ENCODE measurements around the gene ALKBH2.
A peak's percentile ranks its signal among the peaks of the same experiment; 100 is the strongest.

ALKBH2 gene

DNA sequence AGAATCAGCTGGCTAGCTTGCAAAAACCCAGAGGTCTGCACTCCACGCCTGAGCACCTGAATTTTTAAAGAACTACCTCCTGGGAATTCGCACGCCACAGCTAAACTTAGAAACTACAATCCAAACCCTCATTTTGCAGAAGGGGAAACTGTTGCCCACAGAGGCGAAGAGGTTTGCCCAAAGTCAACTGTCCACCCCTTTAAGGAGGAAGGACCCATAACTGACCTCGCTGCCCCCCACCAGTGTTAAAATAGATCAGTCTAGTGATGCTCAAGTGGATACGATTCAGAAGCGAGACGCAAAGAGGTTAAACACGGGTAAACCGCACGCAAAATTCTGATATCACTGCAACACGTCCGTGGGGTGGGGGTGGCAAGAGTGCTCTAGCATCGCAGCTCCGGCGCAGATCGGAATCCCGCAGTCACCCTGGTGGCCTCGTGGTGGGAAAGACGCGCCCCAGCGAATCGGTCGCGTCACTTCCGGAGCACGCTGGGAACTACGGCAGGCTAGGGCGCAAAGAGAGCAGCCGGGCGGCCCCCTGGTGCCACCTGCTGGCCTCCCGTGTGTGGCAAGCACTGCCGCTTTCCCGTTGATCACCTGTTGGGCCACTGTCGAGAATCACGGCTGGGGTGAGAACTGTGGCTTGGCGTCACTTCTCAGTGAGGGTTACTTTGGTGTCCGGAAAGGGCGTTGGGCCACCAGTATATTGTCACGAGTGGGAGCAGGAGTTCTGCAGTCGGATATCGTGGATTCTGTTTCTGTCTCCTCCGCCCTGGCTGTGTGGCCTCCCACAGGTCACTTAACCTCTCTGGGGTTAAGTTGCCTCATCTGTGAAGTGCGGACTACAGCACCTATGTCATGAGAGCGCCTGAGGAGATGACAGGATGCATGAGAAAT is at the start of gene ALKBH2:
Gene ALKBH2 (minus strand): TSS at position 451 of the 897 bp plus-strand sequence. CDS start 686 bp downstream, outside the sequence.
- peak; percentile 88 for DNase-seq (ENCODE audit: low read depth)

DNA sequence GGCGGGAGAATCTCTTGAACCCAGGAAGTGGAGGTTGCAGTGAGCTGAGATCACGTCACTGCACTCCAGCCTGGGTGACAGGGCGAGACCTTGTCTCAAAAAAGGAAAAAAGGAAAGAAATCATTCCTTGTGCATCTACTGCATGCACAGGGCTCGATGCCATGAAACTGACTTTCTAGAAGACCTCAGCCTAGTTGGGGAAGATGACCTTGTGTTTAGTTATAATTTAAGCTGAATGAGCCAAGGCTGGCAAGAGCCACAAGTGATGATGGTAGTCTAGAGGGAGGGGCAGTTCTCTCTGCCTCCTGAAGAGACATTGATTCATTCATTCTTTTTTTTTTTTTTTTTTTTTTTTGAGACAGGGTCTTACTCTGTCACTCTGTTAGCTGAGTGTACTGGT is 47.3 kb upstream of the ALKBH2 start:
- no peak for DNase-seq (ENCODE audit: low read depth)

DNA sequence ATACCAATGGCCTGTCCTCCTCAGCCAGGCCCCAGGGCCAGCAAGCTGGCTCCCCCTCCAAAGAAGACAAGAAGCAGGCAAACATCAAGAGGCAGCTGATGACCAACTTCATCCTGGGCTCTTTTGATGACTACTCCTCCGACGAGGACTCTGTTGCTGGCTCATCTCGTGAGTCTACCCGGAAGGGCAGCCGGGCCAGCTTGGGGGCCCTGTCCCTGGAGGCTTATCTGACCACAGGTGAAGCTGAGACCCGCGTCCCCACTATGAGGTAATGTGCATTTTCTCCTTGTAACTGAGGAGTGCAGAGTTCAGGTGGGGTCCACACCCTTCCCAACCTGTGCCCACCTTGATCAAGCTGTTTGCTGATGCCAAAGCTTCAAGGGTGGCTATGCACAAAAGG is 46.5 kb upstream of the ALKBH2 start:
- DNase-seq (ENCODE audit: low read depth) = no peak

DNA sequence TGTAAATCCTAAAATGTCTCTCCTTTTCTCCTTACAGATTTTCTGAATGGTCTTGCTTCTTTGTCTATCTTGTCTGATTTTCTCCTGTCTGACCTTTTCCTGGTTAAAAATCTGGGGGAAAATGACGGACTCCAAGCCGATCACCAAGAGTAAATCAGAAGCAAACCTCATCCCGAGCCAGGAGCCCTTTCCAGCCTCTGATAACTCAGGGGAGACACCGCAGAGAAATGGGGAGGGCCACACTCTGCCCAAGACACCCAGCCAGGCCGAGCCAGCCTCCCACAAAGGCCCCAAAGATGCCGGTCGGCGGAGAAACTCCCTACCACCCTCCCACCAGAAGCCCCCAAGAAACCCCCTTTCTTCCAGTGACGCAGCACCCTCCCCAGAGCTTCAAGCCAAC is 46.1 kb upstream of the ALKBH2 start:
- no peak for DNase-seq (ENCODE audit: low read depth)

DNA sequence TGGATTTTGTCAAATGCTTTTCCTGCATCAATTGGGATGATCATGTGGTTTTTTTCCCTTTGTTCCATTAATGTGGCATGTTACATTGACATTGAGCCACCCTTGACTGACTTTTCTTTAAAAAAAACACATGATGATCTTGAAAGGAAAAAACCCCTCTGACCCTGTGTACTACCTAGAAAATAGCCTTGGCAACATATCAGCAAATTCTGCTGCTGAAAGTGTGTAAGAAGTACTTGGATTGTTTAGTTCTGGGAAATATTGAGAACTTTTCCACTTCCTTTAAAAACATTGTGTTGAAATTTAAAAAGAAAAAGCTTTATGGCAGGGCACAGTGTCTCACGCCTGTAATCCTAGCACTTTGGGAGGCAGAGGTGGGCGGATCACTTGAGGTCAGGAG is 43.8 kb upstream of the ALKBH2 start:
- no peak for DNase-seq (ENCODE audit: low read depth)

DNA sequence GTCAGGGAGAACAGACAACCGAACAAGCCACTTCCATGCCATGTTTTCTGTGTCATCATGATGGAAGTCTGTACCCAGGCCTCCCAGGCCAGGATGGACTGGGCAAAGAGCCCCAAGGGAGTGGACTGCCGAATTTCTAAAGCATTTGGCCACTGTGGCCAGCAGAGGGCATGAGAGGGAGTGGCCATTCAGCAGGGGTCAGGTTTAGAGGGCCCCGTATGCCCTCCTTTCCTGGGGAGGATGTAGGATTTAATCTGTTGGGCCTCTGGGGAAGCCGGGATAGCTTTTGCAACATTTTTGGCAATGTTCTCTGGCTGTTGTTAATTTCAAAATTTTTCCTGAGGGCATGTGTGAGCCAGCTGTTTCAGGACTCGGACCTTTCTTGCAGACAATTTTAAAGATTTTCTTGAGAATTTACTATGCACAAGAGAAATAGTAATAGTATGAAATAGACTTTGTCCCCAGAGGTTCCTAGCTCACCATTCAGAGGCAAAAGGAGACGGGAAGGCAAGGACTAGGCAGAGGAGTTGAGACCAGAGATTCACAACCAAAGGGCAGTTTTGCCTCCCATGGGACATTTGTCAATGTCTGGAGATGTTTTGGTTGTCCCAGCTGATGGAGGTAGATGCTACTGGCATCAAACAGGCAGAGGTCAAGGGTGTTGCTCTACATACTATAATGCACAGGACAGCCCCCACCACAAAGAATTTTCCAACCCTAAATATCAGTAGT is 41.1 kb upstream of the ALKBH2 start:
- no peak for DNase-seq (ENCODE audit: low read depth)

DNA sequence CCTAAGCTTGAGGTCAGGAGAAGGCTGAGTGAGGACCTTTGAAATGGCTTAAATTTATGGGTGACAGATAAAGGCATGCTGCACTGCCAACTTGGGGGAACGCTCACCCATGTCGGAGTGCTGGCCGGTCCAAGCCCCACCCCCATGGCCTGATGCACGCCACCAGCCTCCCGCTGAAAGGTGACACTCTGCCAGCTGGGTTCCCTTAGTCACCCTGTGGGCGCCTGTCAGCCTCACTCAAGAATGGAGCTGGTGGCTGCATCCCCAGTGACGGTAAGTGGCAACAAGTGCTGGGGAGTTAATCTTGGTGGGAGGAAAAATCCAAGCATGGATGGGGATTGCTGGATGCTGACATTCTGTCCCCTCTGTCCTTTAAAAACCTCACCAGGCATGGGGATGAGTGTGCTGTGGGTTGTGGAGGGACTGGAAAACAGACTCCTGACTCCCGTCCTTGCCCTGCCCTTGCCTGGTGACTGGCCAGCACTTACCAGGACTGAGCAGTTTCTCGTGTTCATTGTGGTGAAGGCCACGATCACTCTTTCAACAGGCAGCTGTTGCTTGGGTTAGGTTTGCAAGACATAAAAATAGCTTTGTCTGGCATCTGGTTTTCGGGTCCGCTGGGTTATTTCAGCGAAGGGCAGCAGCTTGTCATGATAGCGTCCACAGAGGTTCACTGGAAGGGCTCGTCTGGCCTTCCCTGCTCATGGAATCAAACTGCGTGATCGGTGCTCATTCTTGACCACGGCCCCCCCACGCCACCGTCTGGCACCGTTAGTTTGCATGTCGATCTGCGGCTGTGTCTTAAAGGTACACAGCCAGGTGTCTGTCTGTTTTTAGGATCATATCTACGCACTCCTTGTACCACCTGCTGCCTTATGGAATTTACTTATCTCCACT is 38.1 kb upstream of the ALKBH2 start:
- no peak for DNase-seq (ENCODE audit: low read depth)

DNA sequence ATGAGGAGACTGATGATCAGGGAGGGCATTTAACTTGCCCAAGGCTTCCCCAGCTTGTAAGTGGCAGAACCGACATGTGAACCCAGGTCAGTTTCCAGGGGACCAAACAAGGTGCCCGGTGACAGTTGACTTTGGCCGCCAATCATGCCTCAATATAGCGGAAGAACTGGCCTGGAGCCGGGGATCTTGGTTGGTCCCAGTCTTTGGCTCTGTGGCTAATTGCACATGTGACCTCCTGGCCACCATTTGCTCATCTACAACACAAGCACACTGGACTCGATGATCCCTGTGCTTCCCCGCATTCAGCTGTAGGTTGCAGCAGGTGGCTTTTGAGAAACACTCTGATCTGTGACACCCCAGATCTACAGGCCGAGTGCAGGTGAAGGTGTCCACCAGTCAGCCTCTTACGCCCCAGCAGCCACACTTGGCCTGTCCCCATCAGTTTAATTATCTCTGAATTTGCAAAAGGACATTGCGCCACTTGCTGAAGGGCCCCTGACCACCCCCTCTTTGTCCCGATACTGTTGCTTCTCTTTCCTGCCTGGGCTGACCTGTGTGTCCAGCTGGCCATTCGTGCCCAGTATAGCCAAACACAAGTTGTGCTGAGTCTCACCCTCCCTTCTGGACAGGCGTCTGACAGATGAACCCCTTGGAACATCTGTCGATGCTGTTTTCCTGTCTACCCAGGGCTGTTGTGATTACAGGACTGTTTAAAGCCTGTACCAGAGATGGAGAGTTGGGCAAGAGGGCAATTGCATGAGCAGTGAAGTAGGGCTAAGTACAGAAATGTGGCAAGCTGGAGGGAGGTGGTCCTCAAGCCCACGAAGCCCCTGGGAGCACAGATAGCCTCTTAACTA is 37.3 kb upstream of the ALKBH2 start:
- no peak for DNase-seq (ENCODE audit: low read depth)

DNA sequence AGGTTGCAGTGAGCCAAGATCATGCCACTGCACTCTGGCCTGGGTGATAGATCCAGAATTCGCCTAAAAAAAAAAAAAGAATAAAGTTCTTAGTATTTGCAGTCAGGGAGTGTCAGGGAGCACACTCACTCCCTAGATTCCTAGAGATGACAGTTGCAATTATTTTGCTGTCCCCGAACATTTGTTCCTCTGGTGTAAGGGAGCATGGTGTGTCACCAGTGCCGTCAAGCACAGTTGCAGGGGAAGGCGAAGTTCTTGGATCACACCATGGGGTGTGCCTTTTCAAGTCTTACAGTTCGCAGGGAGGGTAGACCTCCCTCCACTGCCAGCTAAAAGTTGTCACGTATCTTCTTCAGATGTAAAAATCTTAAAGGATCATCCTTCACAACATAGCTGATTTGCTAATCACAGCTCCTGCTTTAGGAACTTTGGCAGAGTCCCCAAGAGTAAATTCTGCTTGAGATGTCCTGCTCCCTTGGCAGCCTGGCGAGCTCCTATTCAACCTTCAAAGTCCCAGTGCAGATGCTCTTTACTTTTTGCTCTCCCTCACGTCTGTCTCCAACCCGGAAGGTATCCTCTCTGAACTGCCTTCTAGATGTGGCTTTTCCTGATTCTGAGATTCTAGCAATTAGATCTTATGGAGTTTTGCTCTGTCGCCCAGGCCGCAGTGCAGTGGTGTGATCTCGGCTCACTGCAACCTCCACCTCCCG is 34.4 kb upstream of the ALKBH2 start:
- DNase-seq (ENCODE audit: low read depth) = no peak

DNA sequence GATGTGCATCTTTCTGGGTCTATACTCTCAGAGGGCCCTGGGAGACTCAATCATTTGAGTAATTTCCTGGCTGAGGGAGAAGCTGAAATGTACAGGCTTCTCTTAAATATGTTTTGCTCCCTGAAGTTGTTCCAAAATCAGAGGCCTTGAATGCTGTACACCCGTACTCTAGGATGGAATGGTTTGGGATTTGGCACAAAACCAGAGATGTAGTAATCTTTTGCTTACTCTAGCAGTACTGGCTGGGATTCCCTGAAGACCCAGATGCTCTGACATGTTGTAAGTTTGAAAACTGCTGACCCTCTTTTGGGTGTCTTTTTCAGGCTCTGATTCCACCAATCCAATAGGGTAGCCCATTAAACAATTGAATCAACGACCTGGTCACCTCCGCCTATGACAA is 33.5 kb upstream of the ALKBH2 start:
- DNase-seq (ENCODE audit: low read depth) = no peak

DNA sequence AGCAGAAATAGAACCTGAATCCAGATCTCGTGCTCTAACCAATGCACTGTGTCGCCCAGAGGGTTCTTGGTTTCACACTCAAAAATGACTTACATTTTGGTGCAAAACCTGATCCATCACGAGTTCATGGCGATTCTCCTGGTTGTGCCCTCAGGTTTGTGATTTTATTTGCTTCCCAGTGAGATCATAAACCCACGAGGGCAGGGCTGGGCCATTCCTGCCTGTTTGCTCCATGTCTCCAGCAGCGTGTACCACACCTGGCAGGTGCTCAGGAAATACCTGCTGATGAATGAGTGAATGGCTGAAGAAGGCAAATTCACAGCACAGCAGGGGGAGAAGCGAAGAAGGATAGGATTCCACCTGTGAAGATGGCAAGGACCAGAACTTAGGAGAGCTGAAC is 32.5 kb upstream of the ALKBH2 start:
- DNase-seq (ENCODE audit: low read depth) = no peak

DNA sequence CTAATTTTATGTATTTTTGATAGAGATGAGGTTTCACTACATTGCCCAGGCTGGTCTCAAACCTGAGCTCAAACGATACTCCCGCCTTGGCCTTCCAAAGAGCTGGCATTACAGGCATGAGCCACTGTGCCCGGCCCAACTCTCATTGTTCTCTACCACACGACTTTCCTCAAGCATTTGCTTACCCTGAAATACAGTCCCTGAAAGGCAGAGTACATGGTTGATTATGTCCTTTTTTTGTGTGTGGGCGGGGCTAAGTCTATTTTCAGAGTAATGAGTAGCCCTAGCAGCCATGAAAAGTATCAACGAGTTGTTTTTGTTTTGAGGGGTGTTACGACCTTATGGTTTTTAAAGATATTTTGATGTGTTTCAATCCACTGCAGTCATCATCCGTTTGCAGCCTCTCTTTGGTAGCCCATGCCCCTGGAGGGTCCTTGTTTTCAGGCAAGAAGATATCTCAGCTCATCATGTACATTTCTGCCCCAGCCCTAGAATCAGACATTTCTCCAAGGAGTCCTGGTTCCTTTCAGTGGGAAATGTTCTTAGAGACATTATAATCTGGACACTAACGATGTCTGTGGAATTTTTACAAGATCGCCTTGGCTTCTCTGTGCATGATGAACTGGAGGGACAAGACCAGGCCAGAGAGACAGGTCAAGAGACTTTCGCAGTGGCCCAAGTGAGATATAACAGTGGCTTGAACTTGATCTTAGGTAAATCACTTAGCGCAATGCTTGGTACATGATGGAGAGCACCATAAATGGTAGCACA is 31.8 kb upstream of the ALKBH2 start:
- no peak for DNase-seq (ENCODE audit: low read depth)

DNA sequence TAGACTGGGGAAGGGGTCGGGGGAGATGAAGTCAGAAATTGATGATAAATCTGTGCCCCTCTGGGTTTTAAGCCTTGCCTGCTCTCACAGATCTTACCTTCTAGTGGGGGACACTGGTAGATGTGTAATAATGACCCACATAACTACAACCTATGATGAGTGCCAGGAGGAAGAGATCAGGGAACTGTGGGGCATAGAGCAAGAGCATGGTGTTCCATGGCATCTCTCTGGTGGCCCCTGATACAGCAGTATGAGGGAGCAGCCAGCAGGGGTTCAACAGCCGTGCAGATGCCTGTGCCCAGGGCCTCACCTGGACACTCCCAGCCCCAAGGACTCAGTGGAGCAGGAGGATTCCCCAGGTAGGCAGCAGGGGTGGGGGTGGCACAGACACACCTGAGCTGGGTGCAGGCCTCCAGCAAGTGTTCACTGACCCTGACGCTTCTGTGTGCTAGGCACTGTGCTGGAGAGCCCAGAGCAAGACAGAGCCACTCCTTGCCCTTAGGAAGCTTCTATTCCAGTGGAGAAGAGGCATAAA is 28.1 kb upstream of the ALKBH2 start:
- no peak for DNase-seq (ENCODE audit: low read depth)

DNA sequence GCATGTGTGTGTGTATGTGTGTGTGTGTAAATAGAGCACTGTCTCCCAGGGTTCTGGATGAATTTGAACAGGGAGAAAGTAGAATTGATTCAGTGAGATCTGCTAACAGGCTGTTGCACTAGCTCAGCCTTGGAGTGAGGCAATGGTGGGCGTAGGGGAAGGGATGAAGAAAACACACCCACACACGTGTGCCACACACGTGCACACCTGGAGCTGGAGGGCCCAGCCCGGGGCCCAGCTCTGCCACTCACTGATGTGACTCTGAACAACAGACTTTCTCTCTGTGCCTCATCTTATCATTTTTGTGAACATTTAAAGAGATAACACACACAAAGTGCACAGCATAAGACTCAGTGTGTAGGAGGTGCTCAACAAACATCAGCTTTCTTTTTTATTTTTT is 27.3 kb upstream of the ALKBH2 start:
- no peak for DNase-seq (ENCODE audit: low read depth)

DNA sequence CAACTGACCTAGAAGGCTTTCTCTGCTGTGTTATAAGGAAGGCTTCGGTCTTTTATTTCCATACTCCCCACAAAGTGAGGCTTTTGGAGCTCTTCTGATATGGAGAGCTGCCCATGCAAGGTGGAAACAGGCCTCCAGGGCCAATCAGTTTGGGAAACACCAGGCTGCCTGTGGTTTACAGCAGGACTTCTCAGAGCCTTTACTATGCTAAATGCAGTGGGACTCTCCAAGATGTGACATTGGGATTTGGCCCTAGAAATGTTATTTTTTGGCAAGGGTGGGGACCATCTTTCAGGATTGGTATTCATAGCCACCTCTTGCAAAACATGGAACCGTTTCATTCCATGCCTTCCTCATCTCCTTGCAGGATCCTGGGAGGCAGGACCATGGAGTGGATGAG is 26.8 kb upstream of the ALKBH2 start:
- no peak for DNase-seq (ENCODE audit: low read depth)

DNA sequence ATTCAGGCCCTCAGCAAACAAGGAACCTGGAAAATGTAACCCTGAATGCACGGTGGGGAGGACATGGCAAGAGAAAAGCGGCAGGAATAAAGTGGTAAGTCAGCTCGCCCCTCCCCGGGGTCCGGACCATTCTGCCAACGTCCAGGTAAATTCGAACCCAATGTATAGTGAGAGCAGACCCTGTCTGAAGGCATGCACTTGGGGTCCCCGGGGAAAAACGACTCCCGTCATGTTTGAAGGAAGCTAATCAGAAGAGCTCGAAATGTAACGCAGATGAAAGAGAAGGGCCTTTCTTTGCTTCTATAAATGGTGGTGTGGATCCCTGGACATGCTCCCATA is 23.3 kb upstream of the ALKBH2 start:
- no peak for DNase-seq (ENCODE audit: low read depth)

DNA sequence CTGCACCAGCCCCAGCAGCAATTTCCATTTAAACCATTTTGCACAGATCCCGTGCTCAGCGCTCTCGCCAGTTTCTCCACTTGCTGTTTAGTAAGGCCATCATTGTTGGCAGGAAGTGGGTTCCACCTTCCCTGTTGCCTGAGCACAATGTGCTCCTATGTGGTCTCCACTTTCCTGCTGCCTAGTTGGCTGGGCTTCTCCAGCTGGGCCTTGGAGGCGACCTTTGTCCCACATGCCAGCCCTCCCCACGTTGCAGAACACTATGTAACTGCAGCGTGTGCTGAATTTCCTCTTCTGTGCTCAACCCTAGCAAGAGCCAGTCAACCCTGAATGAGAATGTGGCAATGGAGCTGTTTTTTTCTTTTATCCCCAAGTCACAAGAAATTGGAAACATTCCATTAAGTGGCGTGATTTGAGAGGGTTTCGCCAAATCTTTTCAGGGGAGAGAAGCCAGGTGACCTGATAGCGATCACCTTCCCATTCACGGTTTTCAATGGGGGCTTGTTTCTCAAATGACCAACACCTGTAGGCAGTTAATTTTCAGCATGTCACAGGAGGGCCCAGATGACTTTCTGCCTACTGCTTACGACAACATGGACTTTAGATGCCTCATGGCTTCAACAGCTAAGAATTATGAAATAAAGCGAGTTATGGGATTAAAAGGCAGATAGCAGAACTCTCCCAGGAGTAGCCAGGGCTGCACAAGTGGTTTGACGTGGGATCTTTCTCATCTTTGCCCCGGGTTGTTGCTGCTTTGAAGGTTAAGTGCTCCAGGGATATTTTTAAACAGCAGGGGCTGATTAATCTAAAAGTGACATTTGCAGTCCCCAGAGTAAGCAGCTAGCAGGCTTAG is 22.7 kb upstream of the ALKBH2 start, which contains the start of gene ACACB:
Gene ACACB (plus strand): TSS at position 830 of the 853 bp plus-strand sequence. CDS start 22,819 bp downstream, outside the sequence.
- no peak for DNase-seq (ENCODE audit: low read depth)

DNA sequence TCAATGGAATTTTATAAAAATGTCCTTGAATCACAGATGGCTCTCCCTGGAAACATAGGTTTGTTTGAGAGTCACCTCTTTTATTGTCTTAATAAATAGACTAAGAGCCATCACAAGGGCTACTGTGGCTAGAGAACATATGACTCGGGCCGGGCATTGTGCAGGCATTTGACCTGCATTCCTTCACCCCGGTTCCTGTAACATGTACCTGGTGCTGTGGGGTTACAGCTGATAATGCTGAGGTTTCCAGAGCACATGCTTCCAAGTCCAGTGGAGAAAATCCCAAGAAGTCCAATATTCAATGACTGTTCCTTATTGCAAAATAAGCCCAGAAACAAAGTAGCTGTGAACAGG is 22.1 kb upstream of the ALKBH2 start:
- DNase-seq (ENCODE audit: low read depth) = no peak

DNA sequence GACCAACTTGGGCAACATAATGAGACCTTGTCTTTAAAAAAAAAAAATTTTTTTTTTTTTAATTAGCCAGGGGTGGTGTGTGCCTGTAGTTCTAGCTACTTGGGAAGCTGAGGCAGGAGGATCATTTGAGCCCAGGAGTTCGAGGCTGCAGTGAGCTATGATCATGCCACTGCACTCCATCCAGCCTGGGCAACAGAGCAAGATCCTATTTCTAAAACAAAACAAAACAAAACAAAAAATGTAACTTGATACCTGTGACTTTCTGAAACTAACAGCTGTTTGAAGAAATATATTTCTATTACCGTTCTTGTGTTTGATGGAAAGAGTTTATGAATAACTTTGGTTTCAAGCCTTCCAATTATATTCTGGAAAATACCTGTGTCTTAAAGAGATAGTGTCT is 21.4 kb upstream of the ALKBH2 start:
- no peak for DNase-seq (ENCODE audit: low read depth)

All from stimulated activated CD8-positive, alpha-beta memory T cell treated with anti-CD3 and anti-CD28 coated beads, Interleukin-7, amount 100 ng/mL, for 24 hours (primary cell).